Mucosa of rectum (tissue), 2 donors: ENCODE data around the gene PRLHR.

ENCODE experiments used
- H3K27ac ChIP-seq, 2 donors: one replicate each; pipeline ENCODE4 v1.7.0; 2013; ENCODE audit warnings: inconsistent platforms in 2 of 2, low read depth in 2 of 2, low read length in 2 of 2
- H3K27me3 ChIP-seq, 2 donors: one replicate each; pipeline ENCODE4 v1.7.0; 2013; ENCODE audit warnings: low read length in 2 of 2; ENCODE audit not compliant: control insufficient read depth in 2 of 2, insufficient read depth in 2 of 2
- H3K36me3 ChIP-seq, 2 donors: one replicate each; pipeline ENCODE4 v1.7.0; 2013; ENCODE audit warnings: low read length in 2 of 2; ENCODE audit not compliant: control insufficient read depth in 2 of 2, insufficient read depth in 2 of 2
- H3K4me1 ChIP-seq, 2 donors: one replicate each; pipeline ENCODE4 v1.7.0; 2013; ENCODE audit warnings: low read length in 2 of 2, mild to moderate bottlenecking in 1 of 2; ENCODE audit not compliant: control insufficient read depth in 2 of 2, insufficient read depth in 2 of 2
- H3K4me3 ChIP-seq, 2 donors: one replicate each; pipeline ENCODE4 v1.7.0; 2013; ENCODE audit warnings: low read length in 2 of 2
- H3K9ac ChIP-seq, 2 donors: one replicate each; pipeline ENCODE4 v1.7.0; 2013; ENCODE audit warnings: low read length in 2 of 2, low read depth in 1 of 2, mild to moderate bottlenecking in 1 of 2
- H3K9me3 ChIP-seq, 2 donors: one replicate each; pipeline ENCODE4 v1.7.0; 2013; ENCODE audit warnings: low read length in 2 of 2; ENCODE audit not compliant: control insufficient read depth in 2 of 2
- donor health status: healthy.
- donor health status: Normal muscosa, but diverticular disease.

PRLHR gene

GRCh38 chr10:118590334-118590733 lies 5.1 kb downstream of the PRLHR start:
- no peaks in the 10 kb centered on the region for H3K4me1 ChIP-seq
- H3K27ac ChIP-seq = no peak overlapping the region
- H3K9me3 ChIP-seq = no peaks in the 10 kb centered on the region
- no peaks in the 10 kb centered on the region for H3K36me3 ChIP-seq
- H3K4me3 ChIP-seq = no peak overlapping the region
- no peak overlapping the region for H3K9ac ChIP-seq
- peaks cover 3 to 15% of the 10 kb centered on the region in 2 donors for H3K27me3 ChIP-seq

GRCh38 chr10:118587881-118588651 lies 7.4 kb downstream of the PRLHR start:
- Histone ChIP-seq H3K36me3 (no peaks in the 10 kb centered on the region), H3K27me3 (peaks cover 0 to 3% of the 10 kb centered on the region in 2 donors), H3K4me1 (no peaks in the 10 kb centered on the region), H3K4me3 (no peak overlapping the region), H3K27ac (no peak overlapping the region), H3K9me3 (no peaks in the 10 kb centered on the region), H3K9ac (no peak overlapping the region)

- no peaks in the 10 kb centered on the region for H3K9me3 ChIP-seq
- H3K36me3 ChIP-seq = no peaks in the 10 kb centered on the region
- no peaks in the 10 kb centered on the region for H3K4me1 ChIP-seq
- no peak overlapping the region for H3K27ac ChIP-seq
- H3K4me3 ChIP-seq = no peak overlapping the region
- H3K27me3 ChIP-seq = no peaks in the 10 kb centered on the region
- no peak overlapping the region for H3K9ac ChIP-seq
Observed at GRCh38 chr10:118586911-118587310, 8.5 kb downstream of the PRLHR start.

GRCh38 chr10:118585794-118586193 lies 9.7 kb downstream of the PRLHR start:
- no peaks in the 10 kb centered on the region for H3K9me3 ChIP-seq
- H3K27ac ChIP-seq = no peak overlapping the region
- H3K9ac ChIP-seq = no peak overlapping the region
- no peaks in the 10 kb centered on the region for H3K27me3 ChIP-seq
- H3K36me3 ChIP-seq = no peaks in the 10 kb centered on the region
- H3K4me1 ChIP-seq = no peaks in the 10 kb centered on the region
- no peak overlapping the region for H3K4me3 ChIP-seq

DNA sequence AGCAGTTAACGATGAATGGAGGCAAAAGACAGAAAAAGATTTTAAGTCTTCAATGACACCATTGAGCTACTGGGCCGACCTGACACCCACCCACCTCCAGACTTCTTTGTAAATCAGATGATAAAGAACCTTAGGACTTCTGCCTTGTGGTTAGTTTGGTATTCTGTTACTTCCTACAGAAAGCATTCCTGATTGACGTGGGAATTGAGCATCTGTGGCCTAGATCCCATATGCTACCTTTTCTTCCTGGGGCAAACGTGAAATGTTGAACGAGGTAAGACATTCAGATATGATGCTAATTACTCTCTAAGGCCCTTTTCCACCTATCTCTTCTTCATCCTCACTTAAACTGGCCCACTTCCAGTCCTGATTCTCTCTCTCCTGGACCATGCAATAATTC lies 10.2 kb downstream of the PRLHR start:
- Histone ChIP-seq H3K9ac (no peak overlapping the region), H3K36me3 (no peaks in the 10 kb centered on the region), H3K27me3 (no peaks in the 10 kb centered on the region), H3K4me3 (no peak overlapping the region), H3K9me3 (no peaks in the 10 kb centered on the region), H3K27ac (no peak overlapping the region), H3K4me1 (no peaks in the 10 kb centered on the region)

DNA sequence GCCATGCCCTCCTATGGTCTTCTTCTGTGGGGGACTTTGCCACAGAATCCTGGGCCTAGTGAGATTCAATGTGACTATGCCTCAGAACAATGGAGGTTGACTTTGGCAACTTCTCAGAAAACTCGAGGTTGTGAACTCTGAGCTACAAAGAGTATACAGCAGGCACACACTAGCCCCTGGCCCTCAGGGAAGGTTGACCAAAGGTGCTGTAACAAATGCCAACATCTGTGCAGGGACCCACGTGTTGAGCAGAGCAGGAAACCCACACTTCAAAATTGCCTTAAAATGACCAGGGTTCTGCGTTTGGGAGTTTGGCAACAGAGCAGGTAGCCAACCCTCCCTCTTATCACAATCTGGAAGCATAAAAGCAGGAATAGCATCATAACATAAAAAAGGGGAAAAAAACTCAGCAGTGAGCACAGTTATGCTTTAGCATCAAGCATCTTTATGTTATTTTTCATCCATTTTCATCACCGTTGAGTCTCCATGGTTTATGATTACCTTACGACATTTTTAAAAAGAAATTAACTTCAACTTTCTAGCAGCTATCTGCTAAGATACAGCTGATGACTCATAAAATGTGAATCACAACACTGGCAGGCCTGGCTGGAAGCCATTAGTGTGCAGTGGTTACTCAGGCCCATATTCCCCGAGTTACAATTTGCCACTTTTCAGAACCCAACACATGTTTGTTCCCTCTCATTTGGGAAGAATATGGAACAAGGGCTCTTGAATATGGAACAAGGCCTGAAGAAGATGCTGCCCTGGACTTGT lies 11.1 kb downstream of the PRLHR start:
- H3K9ac ChIP-seq = no peak overlapping the region
- no peaks in the 10 kb centered on the region for H3K27me3 ChIP-seq
- H3K9me3 ChIP-seq = no peaks in the 10 kb centered on the region
- H3K36me3 ChIP-seq = no peaks in the 10 kb centered on the region
- no peak overlapping the region for H3K4me3 ChIP-seq
- no peaks in the 10 kb centered on the region for H3K4me1 ChIP-seq
- no peak overlapping the region for H3K27ac ChIP-seq

GRCh38 chr10:118583611-118584010 lies 11.8 kb downstream of the PRLHR start:
- H3K4me1 ChIP-seq = no peaks in the 10 kb centered on the region
- H3K27me3 ChIP-seq = no peaks in the 10 kb centered on the region
- H3K9ac ChIP-seq = no peak overlapping the region
- no peak overlapping the region for H3K27ac ChIP-seq
- H3K4me3 ChIP-seq = no peak overlapping the region
- H3K36me3 ChIP-seq = no peaks in the 10 kb centered on the region
- H3K9me3 ChIP-seq = no peaks in the 10 kb centered on the region

DNA sequence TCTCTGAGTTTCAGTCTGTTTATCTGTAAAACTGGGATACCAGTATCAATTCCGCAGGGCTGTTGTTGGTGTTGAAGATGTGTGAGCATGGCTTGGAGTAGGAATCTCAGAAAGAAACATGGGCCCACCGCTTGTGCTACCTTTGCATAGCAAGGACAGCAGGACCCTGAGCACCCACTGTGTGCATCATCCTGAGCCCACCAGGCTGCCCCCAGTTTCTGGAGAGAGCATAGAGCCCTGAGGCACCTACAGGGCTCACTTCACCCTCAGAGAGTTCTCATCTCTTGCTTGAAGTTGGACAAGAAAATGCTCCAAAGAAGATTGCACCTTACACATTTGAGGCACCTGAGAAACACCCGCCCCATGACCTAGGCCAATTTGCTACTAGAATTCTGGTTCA lies 12.9 kb downstream of the PRLHR start:
- Histone ChIP-seq H3K4me1 (no peaks in the 10 kb centered on the region), H3K27me3 (no peaks in the 10 kb centered on the region), H3K27ac (no peak overlapping the region), H3K9me3 (no peaks in the 10 kb centered on the region), H3K4me3 (no peak overlapping the region), H3K9ac (no peak overlapping the region), H3K36me3 (no peaks in the 10 kb centered on the region)

- Histone ChIP-seq H3K36me3 (no peaks in the 10 kb centered on the region), H3K27me3 (no peaks in the 10 kb centered on the region), H3K9ac (no peak overlapping the region), H3K4me3 (no peak overlapping the region), H3K9me3 (no peaks in the 10 kb centered on the region), H3K4me1 (no peaks in the 10 kb centered on the region), H3K27ac (no peak overlapping the region)
Observed at GRCh38 chr10:118581340-118581739, 14.1 kb downstream of the PRLHR start.

- no peak overlapping the region for H3K4me3 ChIP-seq
- no peaks in the 10 kb centered on the region for H3K36me3 ChIP-seq
- no peak overlapping the region for H3K9ac ChIP-seq
- no peaks in the 10 kb centered on the region for H3K4me1 ChIP-seq
- no peak overlapping the region for H3K27ac ChIP-seq
- H3K9me3 ChIP-seq = no peaks in the 10 kb centered on the region
- no peaks in the 10 kb centered on the region for H3K27me3 ChIP-seq
Observed at GRCh38 chr10:118580702-118581101, 14.7 kb downstream of the PRLHR start.
